HCT116 (cell line): ENCODE measurements around the gene IL20. TPM values are rescaled to one million over a fixed set of nuclear protein-coding genes. Genes with fewer than 3 reads are reported as not detected.

Experiments used
- ATAC-seq: fragments of 200-7000 bp; cut with Tn5 transposase; 2 replicates; pipeline ENCODE4 v1.9.1; 2020; ENCODE audit warnings: mild to moderate bottlenecking, moderate library complexity
- BruUV-seq: library from RNA; stranded (reverse); fragments of 400-500 nt; replicated peaks from 2 replicates; lab custom pipeline; 2021; lab: Mats Ljungman, UMichigan
- CTCF ChIA-PET: fragments of 300-600 bp; sonication (Branson Sonifier 250); formaldehyde crosslinking; loops from one replicate; lab custom pipeline; 2021; ENCODE audit warnings: antibody characterized with exemption; lab: Charles Lee
- POLR2A ChIA-PET: fragments of 300-600, 350-600 bp; sonication (Branson Sonifier 250); formaldehyde crosslinking; loops from one replicate; lab custom pipeline; 2021; ENCODE audit warnings: antibody characterized with exemption; lab: Charles Lee
- RAD21 ChIA-PET, 2 experiments: fragments of 300-600 bp; sonication (Branson Sonifier 250); formaldehyde crosslinking; loops; one replicate each; lab custom pipeline; 2023; ENCODE audit warnings: low total read pairs in 2 of 2; ENCODE audit not compliant: uncharacterized antibody in 2 of 2, unreplicated experiment in 2 of 2, low non-redundant PET in 1 of 2; lab: Charles Lee
- DNase-seq: peaks from one replicate; pipeline ENCODE4 v3.0.0-alpha.2; 2010; ENCODE audit warnings: low read depth, low spot score
- H2AFZ ChIP-seq: fragments of 200-600 bp; shearing (Covaris generic), sonication (generic); 2 replicates; pipeline ENCODE4 v1.6.1; 2017; ENCODE audit warnings: low read depth, mixed run types, mixed read lengths, antibody characterized with exemption, low read length; ENCODE audit not compliant: poor library complexity, severe bottlenecking
- H3K27ac ChIP-seq: 2 replicates; pipeline ENCODE4 v1.5.1; 2012; ENCODE audit warnings: low read depth, low read length
- H3K27me3 ChIP-seq: fragments of 200-600 bp; sonication (generic); 2 replicates; pipeline ENCODE4 v1.6.1; 2016; ENCODE audit warnings: mixed run types, low read length, mixed read lengths; ENCODE audit not compliant: insufficient read depth
- H3K36me3 ChIP-seq, 2 experiments: fragments of 200-500 bp in 1 of 2; fragments of 200-600 bp in 1 of 2; sonication (Bioruptor generic) in 1 of 2; sonication (generic) in 1 of 2; 2 replicates each; pipeline versions ENCODE4 v1.5.1 to v1.6.1; 2014 to 2016; ENCODE audit warnings: low read length in 2 of 2, inconsistent platforms in 1 of 2, mixed read lengths in 1 of 2, mixed run types in 1 of 2; ENCODE audit not compliant: insufficient read depth in 2 of 2, control insufficient read depth in 1 of 2
- H3K4me1 ChIP-seq, 2 experiments: fragments of 200-600 bp in 1 of 2; sonication (generic) in 1 of 2; 2 replicates each; pipeline versions ENCODE4 v1.5.1 to v1.6.1; 2012 to 2017; ENCODE audit warnings: low read length in 2 of 2, inconsistent platforms in 1 of 2, mild to moderate bottlenecking in 1 of 2, mixed read lengths in 1 of 2, mixed run types in 1 of 2, moderate library complexity in 1 of 2; ENCODE audit not compliant: insufficient read depth in 2 of 2, control insufficient read depth in 1 of 2
- H3K4me2 ChIP-seq: fragments of 200-600 bp; sonication (generic); 2 replicates; pipeline ENCODE4 v1.6.1; 2017; ENCODE audit warnings: mixed run types, low read length, mixed read lengths
- H3K4me3 ChIP-seq, 2 experiments: fragments of 200-600 bp in 1 of 2; sonication (generic) in 1 of 2; replicated peaks in 1 of 2; 2 replicates each; pipeline ENCODE4 v1.5.1; 2011 to 2016; ENCODE audit warnings: low read length in 2 of 2, control low read depth in 1 of 2, low read depth in 1 of 2, mild to moderate bottlenecking in 1 of 2, mixed read lengths in 1 of 2, mixed run types in 1 of 2
- H3K79me2 ChIP-seq: fragments of 200-600 bp; sonication (generic); 2 replicates; pipeline ENCODE4 v1.6.1; 2017; ENCODE audit warnings: mild to moderate bottlenecking, mixed run types, low read length, moderate library complexity, mixed read lengths; ENCODE audit not compliant: insufficient read depth
- H3K9ac ChIP-seq: fragments of 200-600 bp; sonication (generic); 2 replicates; pipeline ENCODE4 v1.6.1; 2016; ENCODE audit warnings: low read length, mixed read lengths
- H3K9me2 ChIP-seq: fragments of 200-600 bp; sonication (generic), shearing (Covaris generic); 2 replicates; pipeline ENCODE4 v1.6.1; 2017; ENCODE audit warnings: mixed run types, mild to moderate bottlenecking, moderate library complexity; ENCODE audit not compliant: insufficient read depth
- H3K9me3 ChIP-seq, 2 experiments: fragments of 200-500 bp in 1 of 2; fragments of 200-600 bp in 1 of 2; sonication (Bioruptor generic) in 1 of 2; sonication (generic) in 1 of 2; 2 replicates each; pipeline ENCODE4 v1.6.1; 2014 to 2017; ENCODE audit warnings: low read length in 2 of 2, mixed read lengths in 2 of 2, inconsistent platforms in 1 of 2, low read depth in 1 of 2, mild to moderate bottlenecking in 1 of 2, mixed run types in 1 of 2, moderate library complexity in 1 of 2; ENCODE audit not compliant: control insufficient read depth in 1 of 2, insufficient read depth in 1 of 2
- H4K20me1 ChIP-seq: fragments of 200-600 bp; sonication (generic), shearing (Covaris generic); 2 replicates; pipeline ENCODE4 v1.6.1; 2017; ENCODE audit warnings: mixed run types, mild to moderate bottlenecking, moderate library complexity; ENCODE audit not compliant: insufficient read depth
- CTCF ChIP-seq, 3 experiments: fragments of 200-600 bp in 1 of 3; sonication (generic) in 1 of 3; IDR thresholded peaks in 2 of 3; conservative IDR thresholded peaks in 1 of 3; 2 replicates each; pipeline ENCODE4 v1.5.1; 2012 to 2017; ENCODE audit warnings: low read depth in 2 of 3, low read length in 2 of 3, antibody characterized with exemption in 1 of 3, borderline replicate concordance in 1 of 3, control low read depth in 1 of 3, mild to moderate bottlenecking in 1 of 3, mixed read lengths in 1 of 3, mixed run types in 1 of 3, moderate library complexity in 1 of 3; ENCODE audit not compliant: insufficient read depth in 1 of 3
- ELF1 ChIP-seq: IDR thresholded peaks from 2 replicates; pipeline ENCODE4 v1.6.1; 2012; ENCODE audit warnings: low read depth, borderline replicate concordance
- EZH2phosphoT487 ChIP-seq: fragments of 200-600 bp; IDR thresholded peaks from 2 replicates; pipeline ENCODE4 v1.6.1; 2018; ENCODE audit warnings: antibody characterized with exemption, borderline replicate concordance
- MAX ChIP-seq: IDR thresholded peaks from 2 replicates; pipeline ENCODE4 v1.6.1; 2012
- RAD21 ChIP-seq: IDR thresholded peaks from 2 replicates; pipeline ENCODE4 v1.6.1; 2012; ENCODE audit warnings: low read depth, mild to moderate bottlenecking
- REST ChIP-seq: IDR thresholded peaks from 2 replicates; pipeline ENCODE4 v1.6.1; 2012; ENCODE audit warnings: low read depth
- SIN3A ChIP-seq: IDR thresholded peaks from 2 replicates; pipeline ENCODE4 v1.6.1; 2012; ENCODE audit warnings: low read depth
- intact Hi-C: fragments of 100-400 bp; cut with micrococcal nuclease; formaldehyde crosslinking; loops from 2 replicates; pipeline ENCODE4 v1.10.0; 2022
- total RNA-seq: library from RNA; stranded (reverse); gene quantifications from one replicate; pipeline ENCODE4 v1.2.1, GENCODE V29; 2021; ENCODE audit not compliant: unreplicated experiment

Gene IL20
- total RNA-seq, 1 experiment from 2014 or later = not detected

- Histone ChIP-seq H3K9me2 (no peaks in the 10 kb centered on the region), H3K9me3 (no peaks in the 10 kb centered on the region), H4K20me1 (no peaks in the 10 kb centered on the region), H3K27me3 (no peaks in the 10 kb centered on the region), H3K27ac (no peak overlapping the region), H2AFZ (no peak overlapping the region), H3K4me2 (no peak overlapping the region), H3K9ac (no peak overlapping the region), H3K79me2 (no peaks in the 10 kb centered on the region), H3K36me3 (no peaks in the 10 kb centered on the region), H3K4me3 (no peak overlapping the region), H3K4me1 (peaks cover 9 to 24% of the 10 kb centered on the region in 2 experiments)
- CTCF ChIA-PET = interaction anchor here (2.0 kb wide), 1 partner anchor 12 kb away, joined by 5 read pairs; no protein-coding TSS in a partner anchor
- TF ChIP-seq SIN3A = no peak
- TF ChIP-seq RAD21 = no peak
- no peak for TF ChIP-seq MAX
- no peak for TF ChIP-seq REST
- TF ChIP-seq CTCF (IDR thresholded peaks at IDR 0.05 in 2 of 3, conservative IDR thresholded peaks at IDR 0.05 in 1 of 3; ENCODE audit: borderline replicate concordance in 1 of 3, insufficient read depth in 1 of 3, low read depth in 2 of 3, low read length in 2 of 3) = no peak
- no peak for TF ChIP-seq ELF1
- no peak for TF ChIP-seq EZH2phosphoT487
- BruUV-seq = no TSS peak
- POLR2A ChIA-PET = no interaction called here
- ATAC-seq (no peak), DNase-seq (no peak)
- intact Hi-C loops = no loop called here
- RAD21 ChIA-PET = no interaction called here
These were observed 34.7 kb downstream of the IL20 start for GRCh38 chr1:206900149-206900548.
